ENCODE data around the gene CLEC4M.

Gene CLEC4M, protein sequence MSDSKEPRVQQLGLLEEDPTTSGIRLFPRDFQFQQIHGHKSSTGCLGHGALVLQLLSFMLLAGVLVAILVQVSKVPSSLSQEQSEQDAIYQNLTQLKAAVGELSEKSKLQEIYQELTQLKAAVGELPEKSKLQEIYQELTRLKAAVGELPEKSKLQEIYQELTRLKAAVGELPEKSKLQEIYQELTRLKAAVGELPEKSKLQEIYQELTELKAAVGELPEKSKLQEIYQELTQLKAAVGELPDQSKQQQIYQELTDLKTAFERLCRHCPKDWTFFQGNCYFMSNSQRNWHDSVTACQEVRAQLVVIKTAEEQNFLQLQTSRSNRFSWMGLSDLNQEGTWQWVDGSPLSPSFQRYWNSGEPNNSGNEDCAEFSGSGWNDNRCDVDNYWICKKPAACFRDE

GRCh38 chr19:7762719-7763293 is at the start of gene CLEC4M:
TSS of gene CLEC4M (plus strand) at chr19:7763243. CDS start at chr19:7763267, 24 bp downstream.
- ATAC-seq: no peak
- no peak for TF ChIP-seq GLIS3 (CRISPR knock-in tag; IDR thresholded peaks at IDR 0.05)
- no peak for TF ChIP-seq TSHZ2 (CRISPR knock-in tag; IDR thresholded peaks at IDR 0.05)
- no peak for TF ChIP-seq ZNF8 (CRISPR knock-in tag; IDR thresholded peaks at IDR 0.05)
- TF ChIP-seq RARB (CRISPR knock-in tag; IDR thresholded peaks at IDR 0.05): no peak
- TF ChIP-seq CSDC2 (CRISPR knock-in tag; IDR thresholded peaks at IDR 0.05): no peak
- TF ChIP-seq PATZ1 (CRISPR knock-in tag; IDR thresholded peaks at IDR 0.05; ENCODE audit: borderline replicate concordance): no peak
- TF ChIP-seq, protein P1, sequence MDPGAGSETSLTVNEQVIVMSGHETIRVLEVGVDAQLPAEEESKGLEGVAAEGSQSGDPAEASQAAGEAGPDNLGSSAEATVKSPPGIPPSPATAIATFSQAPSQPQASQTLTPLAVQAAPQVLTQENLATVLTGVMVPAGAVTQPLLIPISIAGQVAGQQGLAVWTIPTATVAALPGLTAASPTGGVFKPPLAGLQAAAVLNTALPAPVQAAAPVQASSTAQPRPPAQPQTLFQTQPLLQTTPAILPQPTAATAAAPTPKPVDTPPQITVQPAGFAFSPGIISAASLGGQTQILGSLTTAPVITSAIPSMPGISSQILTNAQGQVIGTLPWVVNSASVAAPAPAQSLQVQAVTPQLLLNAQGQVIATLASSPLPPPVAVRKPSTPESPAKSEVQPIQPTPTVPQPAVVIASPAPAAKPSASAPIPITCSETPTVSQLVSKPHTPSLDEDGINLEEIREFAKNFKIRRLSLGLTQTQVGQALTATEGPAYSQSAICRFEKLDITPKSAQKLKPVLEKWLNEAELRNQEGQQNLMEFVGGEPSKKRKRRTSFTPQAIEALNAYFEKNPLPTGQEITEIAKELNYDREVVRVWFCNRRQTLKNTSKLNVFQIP (CRISPR knock-in tag; IDR thresholded peaks at IDR 0.05; ENCODE audit: borderline replicate concordance, low read depth): no peak
- no peak for TF ChIP-seq CREB5 (CRISPR knock-in tag; IDR thresholded peaks at IDR 0.05; ENCODE audit: low read depth)
- TF ChIP-seq OSR1 (CRISPR knock-in tag; IDR thresholded peaks at IDR 0.05): no peak
- TF ChIP-seq TOX (CRISPR knock-in tag; IDR thresholded peaks at IDR 0.05; ENCODE audit: borderline replicate concordance): no peak
- no peak for TF ChIP-seq SNAI2 (CRISPR knock-in tag; IDR thresholded peaks at IDR 0.05)
- no peak for TF ChIP-seq BACH2 (CRISPR knock-in tag; IDR thresholded peaks at IDR 0.05; ENCODE audit: borderline replicate concordance)
- TF ChIP-seq ISL1 (CRISPR knock-in tag; IDR thresholded peaks at IDR 0.05): no peak
- no peak for TF ChIP-seq ZFP3 (CRISPR knock-in tag; IDR thresholded peaks at IDR 0.05)
- TF ChIP-seq ZFP30 (CRISPR knock-in tag; IDR thresholded peaks at IDR 0.05): no peak
- TF ChIP-seq ZC3H10 (CRISPR knock-in tag; IDR thresholded peaks at IDR 0.05): no peak
- TF ChIP-seq, protein P2, sequence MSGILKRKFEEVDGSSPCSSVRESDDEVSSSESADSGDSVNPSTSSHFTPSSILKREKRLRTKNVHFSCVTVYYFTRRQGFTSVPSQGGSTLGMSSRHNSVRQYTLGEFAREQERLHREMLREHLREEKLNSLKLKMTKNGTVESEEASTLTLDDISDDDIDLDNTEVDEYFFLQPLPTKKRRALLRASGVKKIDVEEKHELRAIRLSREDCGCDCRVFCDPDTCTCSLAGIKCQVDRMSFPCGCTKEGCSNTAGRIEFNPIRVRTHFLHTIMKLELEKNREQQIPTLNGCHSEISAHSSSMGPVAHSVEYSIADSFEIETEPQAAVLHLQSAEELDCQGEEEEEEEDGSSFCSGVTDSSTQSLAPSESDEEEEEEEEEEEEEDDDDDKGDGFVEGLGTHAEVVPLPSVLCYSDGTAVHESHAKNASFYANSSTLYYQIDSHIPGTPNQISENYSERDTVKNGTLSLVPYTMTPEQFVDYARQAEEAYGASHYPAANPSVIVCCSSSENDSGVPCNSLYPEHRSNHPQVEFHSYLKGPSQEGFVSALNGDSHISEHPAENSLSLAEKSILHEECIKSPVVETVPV (CRISPR knock-in tag; IDR thresholded peaks at IDR 0.05): no peak

- no peak for ATAC-seq
- TF ChIP-seq ZNF70 (CRISPR knock-in tag; IDR thresholded peaks at IDR 0.05): no peak
- TF ChIP-seq PPARA (CRISPR knock-in tag; IDR thresholded peaks at IDR 0.05; ENCODE audit: borderline replicate concordance): no peak
- TF ChIP-seq, protein P2 (CRISPR knock-in tag; IDR thresholded peaks at IDR 0.05): no peak
- no peak for TF ChIP-seq SNAI2 (CRISPR knock-in tag; IDR thresholded peaks at IDR 0.05)
- no peak for TF ChIP-seq TCF4 (CRISPR knock-in tag; IDR thresholded peaks at IDR 0.05; ENCODE audit: borderline replicate concordance)
- TF ChIP-seq CSDC2 (CRISPR knock-in tag; IDR thresholded peaks at IDR 0.05): no peak
- TF ChIP-seq ZFP3 (CRISPR knock-in tag; IDR thresholded peaks at IDR 0.05): no peak
- no peak for TF ChIP-seq ESRRG (CRISPR knock-in tag; IDR thresholded peaks at IDR 0.05)
- TF ChIP-seq, protein P1 (CRISPR knock-in tag; IDR thresholded peaks at IDR 0.05; ENCODE audit: borderline replicate concordance, low read depth): no peak
- no peak for TF ChIP-seq TOX (CRISPR knock-in tag; IDR thresholded peaks at IDR 0.05; ENCODE audit: borderline replicate concordance)
- TF ChIP-seq RARB (CRISPR knock-in tag; IDR thresholded peaks at IDR 0.05): no peak
- no peak for TF ChIP-seq OSR1 (CRISPR knock-in tag; IDR thresholded peaks at IDR 0.05)
- TF ChIP-seq ISL1 (CRISPR knock-in tag; IDR thresholded peaks at IDR 0.05): no peak
- no peak for TF ChIP-seq GLIS3 (CRISPR knock-in tag; IDR thresholded peaks at IDR 0.05)
- TF ChIP-seq ZFP30 (CRISPR knock-in tag; IDR thresholded peaks at IDR 0.05): no peak
- no peak for TF ChIP-seq ZNF8 (CRISPR knock-in tag; IDR thresholded peaks at IDR 0.05)
- no peak for TF ChIP-seq ZC3H10 (CRISPR knock-in tag; IDR thresholded peaks at IDR 0.05)
- TF ChIP-seq ZNF565 (CRISPR knock-in tag; conservative IDR thresholded peaks at IDR 0.05; ENCODE audit: low read depth): no peak
Observed at GRCh38 chr19:7715671-7716070, 47.4 kb upstream of the CLEC4M start.

All from SK-N-SH treated with all-trans-retinoic acid at 6 μM for 48 hours (cell line).